OCI-LY7 (cell line): Measurements from ENCODE around the gene MCM3. TPM values are rescaled to one million over a fixed set of nuclear protein-coding genes. Genes with fewer than 3 reads are reported as not detected.

Source experiments
- BruUV-seq: library from RNA; stranded (reverse); fragments of 400-500 nt; replicated peaks from 2 replicates; lab custom pipeline; 2021; lab: Mats Ljungman, UMichigan
- CTCF ChIA-PET: fragments of 300-600 bp; sonication (Branson Sonifier 250); formaldehyde crosslinking; loops from one replicate; lab custom pipeline; 2022; ENCODE audit warnings: antibody characterized with exemption; ENCODE audit not compliant: unreplicated experiment; lab: Charles Lee
- POLR2A ChIA-PET: fragments of 300-600 bp; sonication (Branson Sonifier 250); formaldehyde crosslinking; loops from one replicate; lab custom pipeline; 2022; ENCODE audit warnings: antibody characterized with exemption; lab: Charles Lee
- DNase-seq: peaks from one replicate; pipeline ENCODE4 v3.0.0-alpha.2; 2015; ENCODE audit warnings: low spot score
- H2AFZ ChIP-seq: fragments of 200-600 bp; sonication (generic), shearing (Covaris generic); 2 replicates; pipeline ENCODE4 v1.6.1; 2014; ENCODE audit warnings: mild to moderate bottlenecking, antibody characterized with exemption, low read length, moderate library complexity
- H3K27ac ChIP-seq: fragments of 200-600 bp; sonication (generic); 2 replicates; pipeline ENCODE4 v1.5.1; 2014; ENCODE audit warnings: mixed run types, low read depth, mild to moderate bottlenecking, moderate library complexity, low read length, inconsistent platforms; ENCODE audit not compliant: poor library complexity, severe bottlenecking
- H3K36me3 ChIP-seq: fragments of 200-600 bp; sonication (generic); 2 replicates; pipeline ENCODE4 v1.6.1; 2014; ENCODE audit warnings: mild to moderate bottlenecking, antibody characterized with exemption, low read length, moderate library complexity, mixed read lengths; ENCODE audit not compliant: insufficient read depth
- H3K4me1 ChIP-seq: fragments of 200-600 bp; sonication (generic); 2 replicates; pipeline ENCODE4 v1.5.1; 2014; ENCODE audit warnings: mild to moderate bottlenecking, low read length; ENCODE audit not compliant: insufficient read depth, poor library complexity, severe bottlenecking
- H3K4me2 ChIP-seq: fragments of 200-600 bp; sonication (generic); 2 replicates; pipeline ENCODE4 v1.6.1; 2014; ENCODE audit warnings: mild to moderate bottlenecking, low read length
- H3K4me3 ChIP-seq: fragments of 200-600 bp; sonication (generic); 2 replicates; pipeline ENCODE4 v1.5.1; 2014; ENCODE audit warnings: mild to moderate bottlenecking, low read depth, low read length; ENCODE audit not compliant: poor library complexity, severe bottlenecking
- H3K79me2 ChIP-seq: fragments of 200-600 bp; sonication (generic); 2 replicates; pipeline ENCODE4 v1.6.1; 2016; ENCODE audit warnings: low read depth, mild to moderate bottlenecking, low read length, moderate library complexity, mixed read lengths; ENCODE audit not compliant: insufficient read depth
- H3K9me2 ChIP-seq: fragments of 200-600 bp; sonication (generic); 2 replicates; pipeline ENCODE4 v1.6.1; 2016; ENCODE audit warnings: mild to moderate bottlenecking, low read length, mixed read lengths; ENCODE audit not compliant: insufficient read depth
- H3K9me3 ChIP-seq: fragments of 200-600 bp; sonication (generic); 2 replicates; pipeline ENCODE4 v1.6.1; 2014; ENCODE audit warnings: mild to moderate bottlenecking, mixed run types, low read length, mixed read lengths
- H4K20me1 ChIP-seq: fragments of 200-600 bp; sonication (generic); 2 replicates; pipeline ENCODE4 v1.6.1; 2014; ENCODE audit warnings: mild to moderate bottlenecking, antibody characterized with exemption, low read length, moderate library complexity, mixed read lengths; ENCODE audit not compliant: insufficient read depth
- EZH2phosphoT487 ChIP-seq: fragments of 200-600 bp; sonication (generic); IDR thresholded peaks from 2 replicates; pipeline ENCODE4 v1.6.1; 2018; ENCODE audit warnings: low read depth, borderline replicate concordance, mild to moderate bottlenecking, mixed run types, antibody characterized with exemption, low read length, moderate library complexity, mixed read lengths
- intact Hi-C: fragments of 100-400 bp; cut with micrococcal nuclease; formaldehyde crosslinking; loops from one replicate; pipeline ENCODE4 v1.10.0; 2022; ENCODE audit not compliant: unreplicated experiment
- total RNA-seq, 2 experiments: library from RNA; depleted of rRNA in 1 of 2; stranded (reverse); fragments of >200 nt in 1 of 2; shearing (Covaris generic) in 1 of 2; gene quantifications; 2 replicates each; pipeline ENCODE4 v1.2.3, GENCODE V29; 2014 to 2022
- TF ChIP-seq, protein P1 (sequence below): fragments of 200-600 bp; sonication (generic); conservative IDR thresholded peaks from 2 replicates; pipeline ENCODE4 v1.5.1; 2014; ENCODE audit warnings: mild to moderate bottlenecking, antibody characterized with exemption, low read length, moderate library complexity, mixed read lengths

The MCM3 gene
- total RNA-seq, 2 experiments from 2014 or later, result 272 to 295 TPM

DNA sequence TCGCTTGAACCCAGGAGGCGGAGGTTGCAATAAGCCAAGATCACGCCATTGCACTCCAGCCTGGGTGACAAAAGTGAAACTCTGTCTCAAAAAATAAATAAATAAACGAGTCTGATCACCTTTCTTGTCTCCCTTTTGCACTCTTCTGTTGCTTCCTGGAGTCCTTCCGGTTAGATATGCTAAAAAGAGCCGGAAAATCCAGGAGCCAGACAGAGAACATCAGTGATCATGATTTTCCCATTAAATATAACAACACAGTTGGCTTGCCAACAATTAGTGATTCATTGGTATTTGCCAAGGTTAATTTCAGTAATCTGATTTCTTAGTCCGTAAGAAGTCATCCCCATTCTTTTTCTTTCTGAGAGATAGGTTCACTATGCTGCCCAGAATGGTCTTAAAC is 3.7 kb upstream of the MCM3 start:
- peaks cover 35% of the 10 kb centered on the region for H3K4me1 ChIP-seq
- H3K4me2 ChIP-seq, result no peak overlapping the region
- ChIA-PET CTCF (no interaction called here), POLR2A (interaction anchor here (0.6 to 8.9 kb wide), 2 partner anchors 19 to 257 kb away, joined by 3 to 122 read pairs; no protein-coding TSS in a partner anchor)
- no peak overlapping the region for H3K27ac ChIP-seq
- BruUV-seq, result no TSS peak
- TF ChIP-seq, protein P1, sequence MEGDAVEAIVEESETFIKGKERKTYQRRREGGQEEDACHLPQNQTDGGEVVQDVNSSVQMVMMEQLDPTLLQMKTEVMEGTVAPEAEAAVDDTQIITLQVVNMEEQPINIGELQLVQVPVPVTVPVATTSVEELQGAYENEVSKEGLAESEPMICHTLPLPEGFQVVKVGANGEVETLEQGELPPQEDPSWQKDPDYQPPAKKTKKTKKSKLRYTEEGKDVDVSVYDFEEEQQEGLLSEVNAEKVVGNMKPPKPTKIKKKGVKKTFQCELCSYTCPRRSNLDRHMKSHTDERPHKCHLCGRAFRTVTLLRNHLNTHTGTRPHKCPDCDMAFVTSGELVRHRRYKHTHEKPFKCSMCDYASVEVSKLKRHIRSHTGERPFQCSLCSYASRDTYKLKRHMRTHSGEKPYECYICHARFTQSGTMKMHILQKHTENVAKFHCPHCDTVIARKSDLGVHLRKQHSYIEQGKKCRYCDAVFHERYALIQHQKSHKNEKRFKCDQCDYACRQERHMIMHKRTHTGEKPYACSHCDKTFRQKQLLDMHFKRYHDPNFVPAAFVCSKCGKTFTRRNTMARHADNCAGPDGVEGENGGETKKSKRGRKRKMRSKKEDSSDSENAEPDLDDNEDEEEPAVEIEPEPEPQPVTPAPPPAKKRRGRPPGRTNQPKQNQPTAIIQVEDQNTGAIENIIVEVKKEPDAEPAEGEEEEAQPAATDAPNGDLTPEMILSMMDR, result no peak
- TF ChIP-seq EZH2phosphoT487, result no peak
- intact Hi-C loops, result loop anchor here (5.0 kb wide), 1 partner anchor 289 kb away; the partner anchor contains the start of gene TRAM2
- H4K20me1 ChIP-seq, result peaks cover 5% of the 10 kb centered on the region; the same call in 1 of the 2 replicates
- DNase-seq, result no peak
- no peaks in the 10 kb centered on the region for H3K9me2 ChIP-seq
- H3K36me3 ChIP-seq, result peaks cover 11% of the 10 kb centered on the region
- peaks cover 19% of the 10 kb centered on the region for H3K79me2 ChIP-seq
- H3K4me3 ChIP-seq, result no peak overlapping the region
- H2AFZ ChIP-seq, result no peak overlapping the region
- H3K9me3 ChIP-seq, result no peaks in the 10 kb centered on the region

GRCh38 chr6:52286798-52287432 is 2.4 kb upstream of the MCM3 start:
- no TSS peak for BruUV-seq
- Histone ChIP-seq H3K79me2 (peaks cover 32% of the 10 kb centered on the region), H3K4me2 (peak overlapping the region; percentile 71), H3K9me3 (no peaks in the 10 kb centered on the region), H3K4me1 (peaks cover 41% of the 10 kb centered on the region), H4K20me1 (peaks cover 16% of the 10 kb centered on the region; the same call in 1 of the 2 replicates), H3K27ac (peak overlapping the region; percentile 90), H2AFZ (peak overlapping the region; percentile 71; the same call in 1 of the 2 replicates), H3K4me3 (peak overlapping the region; percentile 85), H3K9me2 (no peaks in the 10 kb centered on the region), H3K36me3 (peaks cover 24% of the 10 kb centered on the region)
- DNase-seq, result peak; percentile 80
- TF ChIP-seq EZH2phosphoT487, result no peak
- TF ChIP-seq, protein P1, result peak; percentile 96
- ChIA-PET POLR2A (interaction anchor here (0.5 to 8.9 kb wide), 15 partner anchors 7 to 381 kb away, joined by 3 to 122 read pairs (median 7); partner anchors contain the start of gene PAQR8), CTCF (interaction anchor here (0.5 to 3.5 kb wide), 8 partner anchors 15 to 422 kb away, joined by 3 to 16 read pairs (median 4); partner anchors contain the start of gene PAQR8)
- intact Hi-C loops, result loop anchor here (1.0 to 5.0 kb wide), 2 partner anchors 112 to 290 kb away; partner anchors contain the start of gene TRAM2
